ENCODE data around the gene CASP6.
"Not testable (repeated sequence)": the region's sequence is repeated elsewhere in the genome, so short reads cannot be mapped to it uniquely, and the experiment has no call there.

CASP6 gene

GRCh38 chr4:109683621-109684253 is 19.5 kb downstream of the CASP6 start:
- no peak overlapping the region for H3K4me3 ChIP-seq (ENCODE audit: low read depth, low read length)
- TF ChIP-seq, protein P1, sequence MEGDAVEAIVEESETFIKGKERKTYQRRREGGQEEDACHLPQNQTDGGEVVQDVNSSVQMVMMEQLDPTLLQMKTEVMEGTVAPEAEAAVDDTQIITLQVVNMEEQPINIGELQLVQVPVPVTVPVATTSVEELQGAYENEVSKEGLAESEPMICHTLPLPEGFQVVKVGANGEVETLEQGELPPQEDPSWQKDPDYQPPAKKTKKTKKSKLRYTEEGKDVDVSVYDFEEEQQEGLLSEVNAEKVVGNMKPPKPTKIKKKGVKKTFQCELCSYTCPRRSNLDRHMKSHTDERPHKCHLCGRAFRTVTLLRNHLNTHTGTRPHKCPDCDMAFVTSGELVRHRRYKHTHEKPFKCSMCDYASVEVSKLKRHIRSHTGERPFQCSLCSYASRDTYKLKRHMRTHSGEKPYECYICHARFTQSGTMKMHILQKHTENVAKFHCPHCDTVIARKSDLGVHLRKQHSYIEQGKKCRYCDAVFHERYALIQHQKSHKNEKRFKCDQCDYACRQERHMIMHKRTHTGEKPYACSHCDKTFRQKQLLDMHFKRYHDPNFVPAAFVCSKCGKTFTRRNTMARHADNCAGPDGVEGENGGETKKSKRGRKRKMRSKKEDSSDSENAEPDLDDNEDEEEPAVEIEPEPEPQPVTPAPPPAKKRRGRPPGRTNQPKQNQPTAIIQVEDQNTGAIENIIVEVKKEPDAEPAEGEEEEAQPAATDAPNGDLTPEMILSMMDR (IDR thresholded peaks at IDR 0.05; ENCODE audit: borderline replicate concordance, insufficient read depth, low read depth, low read length) = no peak

DNA sequence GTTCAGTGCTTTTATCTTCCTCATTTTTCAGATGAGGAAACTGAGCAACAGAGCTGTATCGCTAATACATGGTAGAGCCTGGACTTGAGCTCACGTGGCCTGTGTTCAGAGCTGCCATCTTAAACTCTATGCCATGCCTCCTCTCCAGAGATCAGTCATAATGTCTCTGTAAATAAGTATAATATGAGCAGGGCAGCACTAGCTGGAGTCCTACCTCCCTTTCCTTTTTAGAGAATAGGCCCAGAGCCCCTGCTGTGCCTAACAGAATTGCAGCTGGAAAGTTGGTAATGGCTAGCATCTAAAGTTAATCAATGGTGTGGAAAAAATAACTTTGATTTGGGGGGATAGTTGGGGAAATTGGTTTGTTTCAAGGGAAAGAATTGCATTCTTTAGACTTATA is 20.4 kb downstream of the CASP6 start:
- TF ChIP-seq, protein P1 (IDR thresholded peaks at IDR 0.05; ENCODE audit: borderline replicate concordance, insufficient read depth, low read depth, low read length) = no peak
- H3K4me3 ChIP-seq (ENCODE audit: low read depth, low read length) = no peak overlapping the region

DNA sequence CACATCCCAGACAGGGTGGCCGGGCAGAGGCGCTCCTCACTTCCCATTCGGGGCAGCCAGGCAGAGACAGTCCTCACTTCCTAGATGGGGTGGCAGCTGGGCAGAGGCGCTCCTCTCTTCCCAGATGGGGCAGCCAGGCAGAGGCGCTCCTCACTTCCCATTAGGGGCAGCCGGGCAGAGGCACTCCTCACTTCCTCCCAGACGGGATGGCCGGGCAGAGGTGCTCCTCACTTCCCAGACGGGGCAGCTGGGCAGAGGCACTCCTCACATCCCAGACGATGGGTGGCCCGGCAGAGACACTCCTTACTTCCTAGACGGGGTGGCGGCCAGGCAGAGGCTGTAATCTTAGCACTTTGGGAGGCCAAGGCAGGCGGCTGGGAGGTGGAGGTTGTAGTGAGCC is 24.3 kb downstream of the CASP6 start:
- H3K4me3 ChIP-seq (ENCODE audit: low read depth, low read length) = not testable (repeated sequence)

GRCh38 chr4:109678472-109678871 is 24.8 kb downstream of the CASP6 start:
- H3K4me3 ChIP-seq (ENCODE audit: low read depth, low read length) = not testable (repeated sequence)

DNA sequence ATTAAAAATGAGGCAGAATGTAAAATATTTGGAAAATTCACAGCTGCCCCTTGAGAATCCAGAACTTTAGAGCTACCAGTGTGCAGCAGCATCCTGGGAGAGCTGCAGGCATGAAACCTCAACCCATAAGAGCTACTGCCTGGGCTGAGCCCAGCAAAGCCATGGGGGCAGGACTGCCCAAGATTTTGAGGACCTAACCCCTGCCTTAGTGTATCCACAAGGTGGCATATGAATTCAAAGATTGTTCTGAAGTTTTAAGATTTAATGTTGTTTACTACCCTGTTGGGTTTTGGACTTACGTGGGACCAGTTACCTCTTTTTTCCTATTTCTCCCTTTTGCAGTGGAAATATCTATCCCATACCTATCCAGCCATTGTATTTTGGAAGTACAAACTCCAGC is 26.4 kb downstream of the CASP6 start:
- TF ChIP-seq, protein P1 (IDR thresholded peaks at IDR 0.05; ENCODE audit: borderline replicate concordance, insufficient read depth, low read depth, low read length) = no peak

DNA sequence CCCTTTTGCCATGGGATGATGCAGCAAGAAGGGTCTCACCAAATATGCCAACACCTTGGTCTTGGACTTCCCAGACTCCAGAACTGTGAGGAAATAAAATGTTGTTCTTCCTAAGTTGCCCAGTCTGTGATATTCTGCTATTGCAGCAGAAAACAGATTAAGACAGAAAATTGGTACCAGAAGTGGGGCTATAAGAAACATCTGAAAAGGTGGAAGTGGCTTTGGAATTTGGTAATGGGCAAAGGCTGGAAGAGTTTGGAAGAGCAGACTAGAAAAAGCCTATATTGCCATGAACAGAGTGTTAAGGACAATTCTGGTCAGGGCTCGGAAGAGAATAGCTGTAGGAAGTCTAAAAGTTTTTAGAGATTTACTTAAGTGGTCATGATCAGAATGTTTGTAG is 27.4 kb downstream of the CASP6 start:
- TF ChIP-seq, protein P1 (IDR thresholded peaks at IDR 0.05; ENCODE audit: borderline replicate concordance, insufficient read depth, low read depth, low read length) = no peak
- no peak overlapping the region for H3K4me3 ChIP-seq (ENCODE audit: low read depth, low read length)

More for the DNA sequence above, 26.4 kb downstream of the CASP6 start:
- no peak overlapping the region for H3K4me3 ChIP-seq (ENCODE audit: low read depth, low read length)

- TF ChIP-seq, protein P1 (IDR thresholded peaks at IDR 0.05; ENCODE audit: borderline replicate concordance, insufficient read depth, low read depth, low read length) = no peak
- H3K4me3 ChIP-seq (ENCODE audit: low read depth, low read length) = no peak overlapping the region
Measured at GRCh38 chr4:109675181-109675580, 28.1 kb downstream of the CASP6 start.

DNA sequence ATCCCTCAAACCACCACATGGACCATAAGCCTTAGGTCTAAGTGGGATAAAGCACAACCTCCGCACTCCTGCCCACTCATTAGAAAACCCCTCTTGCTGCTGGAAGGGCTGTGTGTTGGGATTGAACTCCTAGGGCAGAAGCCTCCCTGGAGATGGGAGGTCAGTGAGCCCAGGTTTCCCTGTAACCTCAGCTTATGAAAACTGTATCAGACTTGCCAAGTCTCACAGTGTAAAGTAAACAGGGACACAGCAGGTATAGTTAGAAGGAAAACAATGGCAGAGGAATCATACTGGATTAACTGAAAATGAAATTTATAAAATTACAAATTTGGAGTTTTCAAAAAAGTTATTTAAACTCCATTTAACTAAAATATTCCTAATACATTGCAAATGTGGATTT is 29.9 kb downstream of the CASP6 start:
- no peak overlapping the region for H3K4me3 ChIP-seq (ENCODE audit: low read depth, low read length)
- TF ChIP-seq, protein P1 (IDR thresholded peaks at IDR 0.05; ENCODE audit: borderline replicate concordance, insufficient read depth, low read depth, low read length) = no peak
